ENCODE data around the gene CACNA1A. TPM values are rescaled to one million over a fixed set of nuclear protein-coding genes. Genes with fewer than 3 reads are reported as not detected.

CACNA1A gene
- total and polyA plus RNA-seq, 2 of the 13 experiments (the other 11 are each of a cell fraction or from before 2014, with no cell fraction given): not detected

DNA sequence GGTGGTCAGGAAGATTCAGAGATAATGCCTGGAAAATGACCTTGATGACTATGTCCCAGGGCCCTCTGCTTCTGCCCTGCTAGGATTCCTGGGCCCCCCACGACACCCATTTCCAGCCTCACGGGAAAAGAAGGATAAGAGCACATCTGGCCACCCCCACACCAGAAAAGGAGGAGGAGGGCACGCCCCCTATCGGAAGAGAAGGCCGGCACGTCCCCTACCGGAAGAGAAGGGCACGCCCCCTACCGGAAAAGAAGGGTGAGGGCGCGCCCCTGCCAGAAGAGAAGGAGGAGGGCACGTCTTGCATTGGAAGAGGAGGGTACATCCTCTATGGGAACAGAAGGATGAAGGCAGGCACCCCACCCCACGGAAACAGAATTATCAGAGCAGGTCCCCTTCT lies 271.8 kb downstream of the CACNA1A start (continued):
- no peak for TF ChIP-seq KLF13 (CRISPR knock-in tag; IDR thresholded peaks at IDR 0.05)
- no peak for TF ChIP-seq GZF1 (CRISPR knock-in tag; IDR thresholded peaks at IDR 0.05)
- no peak for TF ChIP-seq ZNF292 (CRISPR knock-in tag; IDR thresholded peaks at IDR 0.05; ENCODE audit: borderline replicate concordance, low read depth)
- TF ChIP-seq ARID2 (CRISPR knock-in tag; IDR thresholded peaks at IDR 0.05; ENCODE audit: borderline replicate concordance): no peak
- no peak for TF ChIP-seq NR2F1 (CRISPR knock-in tag; IDR thresholded peaks at IDR 0.05)
- no peak for TF ChIP-seq ZNF296 (CRISPR knock-in tag; conservative IDR thresholded peaks at IDR 0.05)
- TF ChIP-seq ZNF713 (CRISPR knock-in tag; IDR thresholded peaks at IDR 0.05): no peak
- TF ChIP-seq BHLHE40 (IDR thresholded peaks at IDR 0.05; ENCODE audit: low read length): 0 out of 2 replicates have a peak, but pooled peaks have one; percentile 18
- TF ChIP-seq ZNF34 (CRISPR knock-in tag; IDR thresholded peaks at IDR 0.05; ENCODE audit: borderline replicate concordance): no peak
- no peak for TF ChIP-seq CEBPG (CRISPR knock-in tag; IDR thresholded peaks at IDR 0.05)
- no peak for TF ChIP-seq DMTF1 (CRISPR knock-in tag; IDR thresholded peaks at IDR 0.05)
- no peak for TF ChIP-seq ZNF768 (CRISPR knock-in tag; IDR thresholded peaks at IDR 0.05)
- no peak for TF ChIP-seq ZSCAN21 (CRISPR knock-in tag; IDR thresholded peaks at IDR 0.05; ENCODE audit: borderline replicate concordance)
- 0 out of 4 replicates have a peak, but pooled peaks of 1 of the 2 experiments have one; percentile 22 for TF ChIP-seq KLF16 (CRISPR knock-in tag; IDR thresholded peaks at IDR 0.05)
- TF ChIP-seq, protein P1, sequence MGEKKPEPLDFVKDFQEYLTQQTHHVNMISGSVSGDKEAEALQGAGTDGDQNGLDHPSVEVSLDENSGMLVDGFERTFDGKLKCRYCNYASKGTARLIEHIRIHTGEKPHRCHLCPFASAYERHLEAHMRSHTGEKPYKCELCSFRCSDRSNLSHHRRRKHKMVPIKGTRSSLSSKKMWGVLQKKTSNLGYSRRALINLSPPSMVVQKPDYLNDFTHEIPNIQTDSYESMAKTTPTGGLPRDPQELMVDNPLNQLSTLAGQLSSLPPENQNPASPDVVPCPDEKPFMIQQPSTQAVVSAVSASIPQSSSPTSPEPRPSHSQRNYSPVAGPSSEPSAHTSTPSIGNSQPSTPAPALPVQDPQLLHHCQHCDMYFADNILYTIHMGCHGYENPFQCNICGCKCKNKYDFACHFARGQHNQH (CRISPR knock-in tag; IDR thresholded peaks at IDR 0.05): 0 out of 2 replicates have a peak, but pooled peaks have one; percentile 20
- no peak for TF ChIP-seq ZBTB2 (CRISPR knock-in tag; IDR thresholded peaks at IDR 0.05; ENCODE audit: low read depth)
- TF ChIP-seq, protein P2, sequence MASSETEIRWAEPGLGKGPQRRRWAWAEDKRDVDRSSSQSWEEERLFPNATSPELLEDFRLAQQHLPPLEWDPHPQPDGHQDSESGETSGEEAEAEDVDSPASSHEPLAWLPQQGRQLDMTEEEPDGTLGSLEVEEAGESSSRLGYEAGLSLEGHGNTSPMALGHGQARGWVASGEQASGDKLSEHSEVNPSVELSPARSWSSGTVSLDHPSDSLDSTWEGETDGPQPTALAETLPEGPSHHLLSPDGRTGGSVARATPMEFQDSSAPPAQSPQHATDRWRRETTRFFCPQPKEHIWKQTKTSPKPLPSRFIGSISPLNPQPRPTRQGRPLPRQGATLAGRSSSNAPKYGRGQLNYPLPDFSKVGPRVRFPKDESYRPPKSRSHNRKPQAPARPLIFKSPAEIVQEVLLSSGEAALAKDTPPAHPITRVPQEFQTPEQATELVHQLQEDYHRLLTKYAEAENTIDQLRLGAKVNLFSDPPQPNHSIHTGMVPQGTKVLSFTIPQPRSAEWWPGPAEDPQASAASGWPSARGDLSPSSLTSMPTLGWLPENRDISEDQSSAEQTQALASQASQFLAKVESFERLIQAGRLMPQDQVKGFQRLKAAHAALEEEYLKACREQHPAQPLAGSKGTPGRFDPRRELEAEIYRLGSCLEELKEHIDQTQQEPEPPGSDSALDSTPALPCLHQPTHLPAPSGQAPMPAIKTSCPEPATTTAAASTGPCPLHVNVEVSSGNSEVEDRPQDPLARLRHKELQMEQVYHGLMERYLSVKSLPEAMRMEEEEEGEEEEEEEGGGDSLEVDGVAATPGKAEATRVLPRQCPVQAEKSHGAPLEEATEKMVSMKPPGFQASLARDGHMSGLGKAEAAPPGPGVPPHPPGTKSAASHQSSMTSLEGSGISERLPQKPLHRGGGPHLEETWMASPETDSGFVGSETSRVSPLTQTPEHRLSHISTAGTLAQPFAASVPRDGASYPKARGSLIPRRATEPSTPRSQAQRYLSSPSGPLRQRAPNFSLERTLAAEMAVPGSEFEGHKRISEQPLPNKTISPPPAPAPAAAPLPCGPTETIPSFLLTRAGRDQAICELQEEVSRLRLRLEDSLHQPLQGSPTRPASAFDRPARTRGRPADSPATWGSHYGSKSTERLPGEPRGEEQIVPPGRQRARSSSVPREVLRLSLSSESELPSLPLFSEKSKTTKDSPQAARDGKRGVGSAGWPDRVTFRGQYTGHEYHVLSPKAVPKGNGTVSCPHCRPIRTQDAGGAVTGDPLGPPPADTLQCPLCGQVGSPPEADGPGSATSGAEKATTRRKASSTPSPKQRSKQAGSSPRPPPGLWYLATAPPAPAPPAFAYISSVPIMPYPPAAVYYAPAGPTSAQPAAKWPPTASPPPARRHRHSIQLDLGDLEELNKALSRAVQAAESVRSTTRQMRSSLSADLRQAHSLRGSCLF (CRISPR knock-in tag; IDR thresholded peaks at IDR 0.05; ENCODE audit: borderline replicate concordance): no peak
- TF ChIP-seq ZNF30 (CRISPR knock-in tag; IDR thresholded peaks at IDR 0.05): no peak
- no peak for TF ChIP-seq ZFP82 (CRISPR knock-in tag; IDR thresholded peaks at IDR 0.05; ENCODE audit: borderline replicate concordance)
- TF ChIP-seq GATAD2A (CRISPR knock-in tag; IDR thresholded peaks at IDR 0.05): peak; percentile 53; the same call in 1 of the 2 replicates
- TF ChIP-seq ZNF256 (CRISPR knock-in tag; conservative IDR thresholded peaks at IDR 0.05): no peak
- TF ChIP-seq ZNF749 (CRISPR knock-in tag; IDR thresholded peaks at IDR 0.05; ENCODE audit: borderline replicate concordance): no peak

Measured in HepG2 (cell line).